K562 (cell line): ENCODE data around the gene ITGA7. TPM values are rescaled to one million over a fixed set of nuclear protein-coding genes. Genes with fewer than 3 reads are reported as not detected.

ENCODE experiments used
- CBX3 ChIP-seq, 2 experiments: IDR thresholded peaks; 1 replicate in 1 of 2; 2 replicates in 1 of 2; pipeline ENCODE4 v1.6.1; 2012; ENCODE audit warnings: inconsistent platforms in 2 of 2, low read length in 2 of 2, borderline replicate concordance in 1 of 2, control low read depth in 1 of 2
- CHD1 ChIP-seq: fragments of 200-600 bp; sonication (generic); IDR thresholded peaks from one replicate; pipeline ENCODE4 v1.6.1; 2012; ENCODE audit warnings: mild to moderate bottlenecking, moderate library complexity, low read length, inconsistent platforms
- FOXA3 ChIP-seq, 2 experiments: fragments of 450-650 bp in 1 of 2; sonication (generic) in 1 of 2; formaldehyde crosslinking; IDR thresholded peaks in 1 of 2; conservative IDR thresholded peaks in 1 of 2; 2 replicates each; pipeline versions ENCODE4 v1.4.0 to v1.8.0; 2020 to 2022; ENCODE audit warnings: mild to moderate bottlenecking in 2 of 2, missing genetic modification reagents in 1 of 2
- HDAC3 ChIP-seq: fragments of 450-650 bp; IDR thresholded peaks from 2 replicates; pipeline ENCODE4 v1.6.1; 2018; ENCODE audit warnings: borderline replicate concordance, mild to moderate bottlenecking, moderate library complexity; ENCODE audit not compliant: partially characterized antibody
- HNRNPH1 ChIP-seq: fragments of 200-400 bp; formaldehyde crosslinking; optimal IDR thresholded peaks from 2 replicates; pipeline ENCODE3; 2017; ENCODE audit warnings: low read depth, mild to moderate bottlenecking, low read length, moderate library complexity
- NFATC3 ChIP-seq: fragments of 450-650 bp; IDR thresholded peaks from 2 replicates; pipeline ENCODE4 v1.6.1; 2017; ENCODE audit warnings: mild to moderate bottlenecking
- SP2 ChIP-seq: IDR thresholded peaks from 2 replicates; pipeline ENCODE4 v1.6.1; 2011; ENCODE audit warnings: mild to moderate bottlenecking, low read depth, low read length, moderate library complexity; ENCODE audit not compliant: poor library complexity, severe bottlenecking; ENCODE audit errors: extremely low read depth
- SREBF2 ChIP-seq: sonication (generic); formaldehyde crosslinking; IDR thresholded peaks from 2 replicates; pipeline ENCODE4 v1.4.0; 2020; ENCODE audit warnings: mild to moderate bottlenecking, missing genetic modification reagents
- TAF9B ChIP-seq: fragments of 450-650 bp; IDR thresholded peaks from 2 replicates; pipeline ENCODE4 v1.6.1; 2018; ENCODE audit warnings: mild to moderate bottlenecking; ENCODE audit not compliant: partially characterized antibody
- TAL1 ChIP-seq: fragments of 450-650 bp; IDR thresholded peaks from 2 replicates; pipeline ENCODE4 v1.6.1; 2016; ENCODE audit warnings: mild to moderate bottlenecking
- TRIM28 ChIP-seq: fragments of 450-650 bp; IDR thresholded peaks from 2 replicates; pipeline ENCODE4 v1.6.1; 2017
- polyA plus RNA-seq, 8 experiments: library from polyadenylated mRNA; depleted of rRNA in 4 of 8; stranded (reverse) in 5 of 8; unstranded in 3 of 8; fragments of >200 nt; fragmentation: Nextera tagmentation in 2 of 8; fragmentation: Illumina TruSeq in 1 of 8; extraction: Ambion mirVana in 2 of 8; extraction: Trizol in 1 of 8; gene quantifications; 2 replicates each; pipeline versions ENCODE4 v1.2.1 to v1.2.3, GENCODE V29; 2011 to 2014; ENCODE audit warnings: inconsistent platforms in 1 of 8, missing spikeins in 1 of 8
- total RNA-seq, 7 experiments: library from RNA; depleted of rRNA in 6 of 7; stranded (reverse); fragments of >200 nt in 6 of 7; fragmentation: Illumina TruSeq in 2 of 7; extraction: Trizol in 2 of 7; gene quantifications; 2 replicates each; pipeline versions ENCODE4 v1.2.1 to v1.2.3, GENCODE V29; 2011 to 2021; ENCODE audit warnings: low replicate concordance in 1 of 7
- TF ChIP-seq, protein P1 (sequence below), 2 experiments: fragments of 450-650 bp; formaldehyde crosslinking in 1 of 2; IDR thresholded peaks; 2 replicates each; pipeline versions ENCODE4 v1.4.0 to v1.6.1; 2014 to 2020; ENCODE audit warnings: mild to moderate bottlenecking in 2 of 2, borderline replicate concordance in 1 of 2, low read depth in 1 of 2
- TF ChIP-seq, protein P2 (sequence below): fragments of 450-650 bp; IDR thresholded peaks from 2 replicates; pipeline ENCODE4 v1.6.1; 2016; ENCODE audit warnings: mild to moderate bottlenecking
- TF ChIP-seq, protein P3 (sequence below), 2 experiments: fragments of 450-650 bp; conservative IDR thresholded peaks; 2 replicates each; pipeline ENCODE4 v1.6.1; 2017; ENCODE audit warnings: mild to moderate bottlenecking in 2 of 2, moderate library complexity in 2 of 2

Gene ITGA7
- total and polyA plus RNA-seq, 9 of the 15 experiments (the other 6 are each of a cell fraction or from before 2014, with no cell fraction given): 0.11 to 2.3 (median 0.56) TPM; not detected in 1

DNA sequence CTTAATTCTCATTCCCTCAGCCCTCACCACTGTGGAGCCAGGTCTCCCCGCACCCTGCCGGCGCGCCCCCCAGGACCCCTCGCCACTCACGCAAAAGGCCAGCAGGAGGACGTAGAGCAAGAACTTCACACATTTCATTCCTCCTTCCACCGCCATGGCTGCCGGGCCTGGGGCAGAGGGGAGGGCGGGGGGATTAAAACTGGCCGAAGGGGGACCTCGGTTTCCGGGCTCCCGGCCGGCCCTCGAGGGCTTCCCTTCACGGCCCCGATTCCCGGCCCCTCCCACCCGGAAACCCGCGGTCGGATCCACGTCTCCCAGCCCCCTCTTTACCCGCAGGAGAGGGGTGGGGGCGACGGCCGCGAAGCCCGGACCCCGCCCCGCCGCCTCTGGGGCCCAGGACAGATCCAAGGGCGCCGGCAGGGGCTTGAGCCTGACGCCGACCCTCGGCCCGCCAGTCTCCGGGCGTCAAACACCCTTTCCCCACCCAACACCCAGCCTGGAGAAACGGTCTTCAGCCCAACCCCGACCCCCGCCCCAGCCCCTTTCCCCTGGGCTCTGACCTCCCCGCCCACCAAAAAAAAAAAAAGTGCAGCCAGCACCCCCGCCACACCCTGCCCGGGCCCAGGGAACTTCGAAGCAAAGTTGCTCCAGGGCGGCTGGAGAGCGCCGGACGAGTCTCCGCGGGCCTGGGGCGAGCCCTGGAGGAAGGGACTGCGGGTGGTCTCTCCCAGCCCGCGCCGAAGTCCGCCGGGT lies 20.7 kb upstream of the ITGA7 start (continued):
- TF ChIP-seq, protein P1, sequence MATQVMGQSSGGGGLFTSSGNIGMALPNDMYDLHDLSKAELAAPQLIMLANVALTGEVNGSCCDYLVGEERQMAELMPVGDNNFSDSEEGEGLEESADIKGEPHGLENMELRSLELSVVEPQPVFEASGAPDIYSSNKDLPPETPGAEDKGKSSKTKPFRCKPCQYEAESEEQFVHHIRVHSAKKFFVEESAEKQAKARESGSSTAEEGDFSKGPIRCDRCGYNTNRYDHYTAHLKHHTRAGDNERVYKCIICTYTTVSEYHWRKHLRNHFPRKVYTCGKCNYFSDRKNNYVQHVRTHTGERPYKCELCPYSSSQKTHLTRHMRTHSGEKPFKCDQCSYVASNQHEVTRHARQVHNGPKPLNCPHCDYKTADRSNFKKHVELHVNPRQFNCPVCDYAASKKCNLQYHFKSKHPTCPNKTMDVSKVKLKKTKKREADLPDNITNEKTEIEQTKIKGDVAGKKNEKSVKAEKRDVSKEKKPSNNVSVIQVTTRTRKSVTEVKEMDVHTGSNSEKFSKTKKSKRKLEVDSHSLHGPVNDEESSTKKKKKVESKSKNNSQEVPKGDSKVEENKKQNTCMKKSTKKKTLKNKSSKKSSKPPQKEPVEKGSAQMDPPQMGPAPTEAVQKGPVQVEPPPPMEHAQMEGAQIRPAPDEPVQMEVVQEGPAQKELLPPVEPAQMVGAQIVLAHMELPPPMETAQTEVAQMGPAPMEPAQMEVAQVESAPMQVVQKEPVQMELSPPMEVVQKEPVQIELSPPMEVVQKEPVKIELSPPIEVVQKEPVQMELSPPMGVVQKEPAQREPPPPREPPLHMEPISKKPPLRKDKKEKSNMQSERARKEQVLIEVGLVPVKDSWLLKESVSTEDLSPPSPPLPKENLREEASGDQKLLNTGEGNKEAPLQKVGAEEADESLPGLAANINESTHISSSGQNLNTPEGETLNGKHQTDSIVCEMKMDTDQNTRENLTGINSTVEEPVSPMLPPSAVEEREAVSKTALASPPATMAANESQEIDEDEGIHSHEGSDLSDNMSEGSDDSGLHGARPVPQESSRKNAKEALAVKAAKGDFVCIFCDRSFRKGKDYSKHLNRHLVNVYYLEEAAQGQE (IDR thresholded peaks at IDR 0.05; ENCODE audit: borderline replicate concordance): no peak
- TF ChIP-seq, protein P1 (CRISPR knock-in tag; IDR thresholded peaks at IDR 0.05; ENCODE audit: low read depth): no peak
- no peak for TF ChIP-seq TAF9B
- TF ChIP-seq HDAC3: no peak
- no peak for TF ChIP-seq CBX3 (IDR thresholded peaks at IDR 0.05; ENCODE audit: borderline replicate concordance in 1 of 2, low read length in 2 of 2)
- TF ChIP-seq, protein P2, sequence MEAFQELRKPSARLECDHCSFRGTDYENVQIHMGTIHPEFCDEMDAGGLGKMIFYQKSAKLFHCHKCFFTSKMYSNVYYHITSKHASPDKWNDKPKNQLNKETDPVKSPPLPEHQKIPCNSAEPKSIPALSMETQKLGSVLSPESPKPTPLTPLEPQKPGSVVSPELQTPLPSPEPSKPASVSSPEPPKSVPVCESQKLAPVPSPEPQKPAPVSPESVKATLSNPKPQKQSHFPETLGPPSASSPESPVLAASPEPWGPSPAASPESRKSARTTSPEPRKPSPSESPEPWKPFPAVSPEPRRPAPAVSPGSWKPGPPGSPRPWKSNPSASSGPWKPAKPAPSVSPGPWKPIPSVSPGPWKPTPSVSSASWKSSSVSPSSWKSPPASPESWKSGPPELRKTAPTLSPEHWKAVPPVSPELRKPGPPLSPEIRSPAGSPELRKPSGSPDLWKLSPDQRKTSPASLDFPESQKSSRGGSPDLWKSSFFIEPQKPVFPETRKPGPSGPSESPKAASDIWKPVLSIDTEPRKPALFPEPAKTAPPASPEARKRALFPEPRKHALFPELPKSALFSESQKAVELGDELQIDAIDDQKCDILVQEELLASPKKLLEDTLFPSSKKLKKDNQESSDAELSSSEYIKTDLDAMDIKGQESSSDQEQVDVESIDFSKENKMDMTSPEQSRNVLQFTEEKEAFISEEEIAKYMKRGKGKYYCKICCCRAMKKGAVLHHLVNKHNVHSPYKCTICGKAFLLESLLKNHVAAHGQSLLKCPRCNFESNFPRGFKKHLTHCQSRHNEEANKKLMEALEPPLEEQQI: no peak
- no peak for TF ChIP-seq SREBF2
- TF ChIP-seq TRIM28: no peak
- TF ChIP-seq CHD1: peak; percentile 35
- TF ChIP-seq SP2: no peak
- TF ChIP-seq, protein P3, sequence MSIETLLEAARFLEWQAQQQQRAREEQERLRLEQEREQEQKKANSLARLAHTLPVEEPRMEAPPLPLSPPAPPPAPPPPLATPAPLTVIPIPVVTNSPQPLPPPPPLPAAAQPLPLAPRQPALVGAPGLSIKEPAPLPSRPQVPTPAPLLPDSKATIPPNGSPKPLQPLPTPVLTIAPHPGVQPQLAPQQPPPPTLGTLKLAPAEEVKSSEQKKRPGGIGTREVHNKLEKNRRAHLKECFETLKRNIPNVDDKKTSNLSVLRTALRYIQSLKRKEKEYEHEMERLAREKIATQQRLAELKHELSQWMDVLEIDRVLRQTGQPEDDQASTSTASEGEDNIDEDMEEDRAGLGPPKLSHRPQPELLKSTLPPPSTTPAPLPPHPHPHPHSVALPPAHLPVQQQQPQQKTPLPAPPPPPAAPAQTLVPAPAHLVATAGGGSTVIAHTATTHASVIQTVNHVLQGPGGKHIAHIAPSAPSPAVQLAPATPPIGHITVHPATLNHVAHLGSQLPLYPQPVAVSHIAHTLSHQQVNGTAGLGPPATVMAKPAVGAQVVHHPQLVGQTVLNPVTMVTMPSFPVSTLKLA (conservative IDR thresholded peaks at IDR 0.05): peak in 1 of 2 experiments; percentile 5; a peak in 1 of 4 replicates
- no peak for TF ChIP-seq FOXA3 (CRISPR knock-in tag; conservative IDR thresholded peaks at IDR 0.05 in 1 of 2, IDR thresholded peaks at IDR 0.05 in 1 of 2)
- no peak for TF ChIP-seq HNRNPH1
- TF ChIP-seq NFATC3: no peak
- no peak for TF ChIP-seq TAL1
